Neural cell (in vitro differentiated cells): ENCODE measurements around the gene ARPC1B. TPM values are rescaled to one million over a fixed set of nuclear protein-coding genes. Genes with fewer than 3 reads are reported as not detected.

Source experiments
- H2AFZ ChIP-seq: fragments of 200-600, 300-800 bp; sonication (generic), shearing (Covaris generic); 2 replicates; pipeline ENCODE4 v1.6.0; 2014; ENCODE audit warnings: low read depth, mild to moderate bottlenecking, antibody characterized with exemption, low read length, moderate library complexity
- H3F3A ChIP-seq: fragments of 200-600 bp; shearing (Covaris generic); 2 replicates; pipeline ENCODE4 v1.6.1; 2016; ENCODE audit warnings: mild to moderate bottlenecking, moderate library complexity, mixed read lengths, antibody characterized with exemption, low read length; ENCODE audit not compliant: insufficient read depth, poor library complexity, severe bottlenecking
- H3K27ac ChIP-seq: fragments of 200-600, 300-800 bp; sonication (generic), shearing (Covaris generic); 2 replicates; pipeline ENCODE4 v1.5.1; 2014; ENCODE audit warnings: mild to moderate bottlenecking, low read length, moderate library complexity
- H3K27me3 ChIP-seq: fragments of 300-800, 200-600 bp; sonication (generic), shearing (Covaris generic); 2 replicates; pipeline ENCODE4 v1.6.0; 2014; ENCODE audit warnings: mild to moderate bottlenecking, low read depth, low read length, moderate library complexity; ENCODE audit not compliant: insufficient read depth
- H3K36me3 ChIP-seq: fragments of 300-800, 200-600 bp; sonication (generic), shearing (Covaris generic); 2 replicates; pipeline ENCODE4 v1.5.1; 2014; ENCODE audit warnings: mild to moderate bottlenecking, antibody characterized with exemption, low read length, moderate library complexity; ENCODE audit not compliant: insufficient read depth
- H3K4me2 ChIP-seq: fragments of 300-800, 200-600 bp; sonication (generic), shearing (Covaris generic); 2 replicates; pipeline ENCODE4 v1.6.0; 2014; ENCODE audit warnings: mild to moderate bottlenecking, low read length
- H3K4me3 ChIP-seq: fragments of 300-800, 200-600 bp; sonication (generic), shearing (Covaris generic); 2 replicates; pipeline ENCODE4 v1.5.1; 2014; ENCODE audit warnings: mild to moderate bottlenecking, low read length, moderate library complexity
- H3K79me2 ChIP-seq: fragments of 200-600 bp; shearing (Covaris generic); replicated peaks from 2 replicates; pipeline ENCODE4 v1.6.0; 2014; ENCODE audit warnings: mild to moderate bottlenecking, low read length, moderate library complexity; ENCODE audit not compliant: insufficient read depth
- H3K9ac ChIP-seq: fragments of 300-800, 200-600 bp; sonication (generic), shearing (Covaris generic); 2 replicates; pipeline ENCODE4 v1.6.1; 2016; ENCODE audit warnings: mild to moderate bottlenecking, low read length, mixed read lengths
- H3K9me2 ChIP-seq: fragments of 200-600 bp; shearing (Covaris generic); 2 replicates; pipeline ENCODE4 v1.6.1; 2016; ENCODE audit warnings: mild to moderate bottlenecking, low read length, mixed read lengths; ENCODE audit not compliant: insufficient read depth
- H3K9me3 ChIP-seq: fragments of 200-600, 300-800 bp; sonication (generic), shearing (Covaris generic); 2 replicates; pipeline ENCODE4 v1.6.1; 2016; ENCODE audit warnings: mild to moderate bottlenecking, mixed run types, low read length, moderate library complexity, mixed read lengths
- H4K20me1 ChIP-seq: fragments of 200-600 bp; shearing (Covaris generic); 2 replicates; pipeline ENCODE4 v1.6.1; 2016; ENCODE audit warnings: mild to moderate bottlenecking, mixed run types; ENCODE audit not compliant: insufficient read depth
- CTCF ChIP-seq: fragments of 450-650 bp; IDR thresholded peaks from 2 replicates; pipeline ENCODE4 v1.5.1; 2014; ENCODE audit warnings: antibody characterized with exemption, mild to moderate bottlenecking, moderate library complexity; ENCODE audit not compliant: poor library complexity, severe bottlenecking
- EP300 ChIP-seq: fragments of 450-650 bp; conservative IDR thresholded peaks from 2 replicates; pipeline ENCODE4 v1.6.1; 2014; ENCODE audit warnings: antibody characterized with exemption, mild to moderate bottlenecking, moderate library complexity; ENCODE audit not compliant: poor library complexity, severe bottlenecking
- EZH2 ChIP-seq: fragments of 200-600, 300-800 bp; shearing (Covaris generic), sonication (generic); IDR thresholded peaks from 2 replicates; pipeline ENCODE4 v1.6.1; 2014; ENCODE audit warnings: antibody characterized with exemption, low read length, borderline replicate concordance, mild to moderate bottlenecking; ENCODE audit not compliant: insufficient read depth, poor library complexity, severe bottlenecking
- MXI1 ChIP-seq: fragments of 450-650 bp; conservative IDR thresholded peaks from 2 replicates; pipeline ENCODE4 v1.6.1; 2014; ENCODE audit warnings: antibody characterized with exemption, mild to moderate bottlenecking; ENCODE audit not compliant: poor library complexity, severe bottlenecking
- POLR2AphosphoS5 ChIP-seq: IDR thresholded peaks from 2 replicates; pipeline ENCODE4 v1.6.1; 2012
- RAD21 ChIP-seq: fragments of 450-650 bp; conservative IDR thresholded peaks from 2 replicates; pipeline ENCODE4 v1.6.1; 2014; ENCODE audit warnings: antibody characterized with exemption, mild to moderate bottlenecking, moderate library complexity
- REST ChIP-seq: IDR thresholded peaks from 2 replicates; pipeline ENCODE4 v1.6.1; 2012; ENCODE audit warnings: borderline replicate concordance
- SMC3 ChIP-seq: fragments of 450-650 bp; conservative IDR thresholded peaks from 2 replicates; pipeline ENCODE4 v1.6.1; 2014; ENCODE audit warnings: antibody characterized with exemption, mild to moderate bottlenecking, moderate library complexity; ENCODE audit not compliant: poor library complexity
- TAF1 ChIP-seq: IDR thresholded peaks from 2 replicates; pipeline ENCODE4 v1.6.1; 2012; ENCODE audit warnings: low read depth
- polyA plus RNA-seq: library from polyadenylated mRNA; depleted of rRNA; stranded (reverse); fragments of >200 nt; gene quantifications from 2 replicates; pipeline ENCODE4 v1.2.3, GENCODE V29; 2014

The ARPC1B gene
- polyA plus RNA-seq, 1 donor from 2014 or later: 1.7 TPM

- H4K20me1 ChIP-seq: no peaks in the 10 kb centered on the region
- no peaks in the 10 kb centered on the region for H3K27me3 ChIP-seq
- no peaks in the 10 kb centered on the region for H3F3A ChIP-seq
- no peak for TF ChIP-seq POLR2AphosphoS5
- no peak for TF ChIP-seq TAF1
- no peak for TF ChIP-seq CTCF
- no peak for TF ChIP-seq EZH2
- no peak for TF ChIP-seq SMC3
- no peak for TF ChIP-seq MXI1
- no peak for TF ChIP-seq RAD21
- TF ChIP-seq EP300: no peak
- no peak for TF ChIP-seq REST
- H3K27ac ChIP-seq: no peak overlapping the region
- H3K4me3 ChIP-seq: peak overlapping the region; percentile 86
- no peak overlapping the region for H3K9ac ChIP-seq
- peak overlapping the region; percentile 59 for H3K4me2 ChIP-seq
- no peak overlapping the region for H2AFZ ChIP-seq
- no peaks in the 10 kb centered on the region for H3K36me3 ChIP-seq
- H3K9me3 ChIP-seq: no peaks in the 10 kb centered on the region
- H3K9me2 ChIP-seq: no peaks in the 10 kb centered on the region
- H3K79me2 ChIP-seq: peaks cover 33% of the 10 kb centered on the region
Measured at GRCh38 chr7:99440195-99440594, 65.7 kb downstream of the ARPC1B start.

Other genes with a start within 250 kb of the ARPC1B start
- 22.9 and 27.3 TPM in 2 replicates for gene SMURF1, start 230.6 kb upstream of the ARPC1B start, polyA plus RNA-seq
- gene KPNA7, start 166.6 kb upstream of the ARPC1B start, polyA plus RNA-seq: not detected in 2 replicates
- not detected in 2 replicates for gene MYH16, start 101.9 kb upstream of the ARPC1B start, polyA plus RNA-seq
- 137 and 154 TPM in 2 replicates for gene ARPC1A, start 48.8 kb upstream of the ARPC1B start, polyA plus RNA-seq
- 185 and 212 TPM in 2 replicates for gene PDAP1, start 33.9 kb downstream of the ARPC1B start, polyA plus RNA-seq
- 200 and 251 TPM in 2 replicates for gene BUD31, start 34.2 kb downstream of the ARPC1B start, polyA plus RNA-seq
- 4.0 and 5.7 TPM in 2 replicates for gene PTCD1, start 64.1 kb downstream of the ARPC1B start, polyA plus RNA-seq
- gene CPSF4, start 64.2 kb downstream of the ARPC1B start, polyA plus RNA-seq: 209 and 238 TPM in 2 replicates
- gene ATP5MF, start 91.4 kb downstream of the ARPC1B start, polyA plus RNA-seq: 1,790 and 1,998 TPM in 2 replicates
- 49.9 and 59.8 TPM in 2 replicates for gene ZNF789, start 98.2 kb downstream of the ARPC1B start, polyA plus RNA-seq
- gene ZNF394, start 125.6 kb downstream of the ARPC1B start, polyA plus RNA-seq: 9.5 and 11.2 TPM in 2 replicates
- 18.6 and 21.8 TPM in 2 replicates for gene ZKSCAN5, start 129.9 kb downstream of the ARPC1B start, polyA plus RNA-seq
- gene FAM200A, start 177.4 kb downstream of the ARPC1B start, polyA plus RNA-seq: 21.7 and 24.0 TPM in 2 replicates
- 89.0 and 92.8 TPM in 2 replicates for gene ZNF655, start 183.9 kb downstream of the ARPC1B start, polyA plus RNA-seq
- 2.9 and 3.6 TPM in 2 replicates for gene TMEM225B, start 223.5 kb downstream of the ARPC1B start, polyA plus RNA-seq
- 12.1 and 12.2 TPM in 2 replicates for gene ZSCAN25, start 242.2 kb downstream of the ARPC1B start, polyA plus RNA-seq